ENCODE data around the gene STAT3. TPM values are rescaled to one million over a fixed set of nuclear protein-coding genes. Genes with fewer than 3 reads are reported as not detected.

The STAT3 gene
- total RNA-seq, 4 donors from 2014 or later = 214 to 433 (median 280) TPM

GRCh38 chr17:42413464-42414040 lies 25.3 kb upstream of the STAT3 start:
- DNase-seq (ENCODE audit: low spot score) (no peak), ATAC-seq (ENCODE audit: low FRiP score) (no peak)
- no peak for TF ChIP-seq CTCF (IDR thresholded peaks at IDR 0.05)

- TF ChIP-seq CTCF (IDR thresholded peaks at IDR 0.05) = no peak
- no peak for ATAC-seq (ENCODE audit: low FRiP score)
- DNase-seq (ENCODE audit: low spot score) = no peak
These were observed 23.9 kb upstream of the STAT3 start for GRCh38 chr17:42411905-42412679.

- no peak for TF ChIP-seq CTCF (IDR thresholded peaks at IDR 0.05)
- DNase-seq (ENCODE audit: low spot score) = no peak
- ATAC-seq (ENCODE audit: low FRiP score) = no peak
These were observed 23.1 kb upstream of the STAT3 start for GRCh38 chr17:42411361-42411760.

- TF ChIP-seq CTCF (IDR thresholded peaks at IDR 0.05) = no peak
- no peak for DNase-seq (ENCODE audit: low spot score)
- no peak for ATAC-seq (ENCODE audit: low FRiP score)
These were observed 22.1 kb upstream of the STAT3 start for GRCh38 chr17:42410319-42410685.

- peak; percentile 41 for DNase-seq (ENCODE audit: low spot score)
- TF ChIP-seq CTCF (IDR thresholded peaks at IDR 0.05) = no peak
- peak; percentile 78 for ATAC-seq (ENCODE audit: low FRiP score)
These were observed 21.5 kb upstream of the STAT3 start for GRCh38 chr17:42409523-42410318.

- no peak for TF ChIP-seq CTCF (IDR thresholded peaks at IDR 0.05)
- no peak for DNase-seq (ENCODE audit: low spot score)
These were observed 19.8 kb upstream of the STAT3 start for GRCh38 chr17:42408061-42408460.

More at GRCh38 chr17:42408061-42408460, 19.8 kb upstream of the STAT3 start:
- no peak for ATAC-seq (ENCODE audit: low FRiP score)

Measured in omental fat pad (tissue), 4 donors.